ENCODE data around the gene TEX14.

GRCh38 chr17:58541249-58541648 is 150.6 kb downstream of the TEX14 start:
- no peak for TF ChIP-seq CTCF (IDR thresholded peaks at IDR 0.05)
- no peak for TF ChIP-seq POLR2A (IDR thresholded peaks at IDR 0.05)
